Measurements from ENCODE around the gene MDP1. TPM values are rescaled to one million over a fixed set of nuclear protein-coding genes. Genes with fewer than 3 reads are reported as not detected.
A peak's percentile ranks its signal among the peaks of the same experiment; 100 is the strongest.

MDP1 gene
- total and polyA plus RNA-seq, 2 donors: 47.9 to 48.8 TPM

DNA sequence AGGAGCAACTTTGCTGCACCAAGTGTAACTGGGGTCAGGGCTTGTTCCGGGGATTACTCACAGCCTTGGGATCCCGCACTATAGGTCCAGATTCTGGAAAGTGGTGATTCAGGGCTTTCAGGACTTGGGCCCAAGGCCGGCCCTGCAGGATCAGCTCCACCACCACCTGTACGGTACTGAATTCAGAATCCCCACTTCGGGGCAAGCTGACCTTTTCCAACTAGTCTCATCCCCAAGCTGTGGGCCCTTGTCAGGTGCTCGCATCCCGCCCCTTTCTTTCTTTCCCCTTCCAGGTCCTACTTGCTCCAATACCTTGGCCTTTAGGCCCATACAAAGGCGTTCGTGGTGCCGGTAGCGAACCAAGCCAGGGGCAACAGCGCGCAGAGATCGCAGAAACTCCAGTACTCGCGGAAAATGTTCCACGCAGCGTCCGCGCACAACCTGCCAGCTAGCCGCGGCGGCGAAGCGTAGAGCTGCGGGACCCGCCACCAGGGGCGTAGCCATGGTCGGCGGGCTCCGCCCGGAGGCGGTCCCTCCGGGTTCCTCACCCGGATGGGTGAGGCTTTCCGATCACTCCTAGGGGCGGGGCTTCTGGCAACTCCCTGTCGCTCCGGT, 26.1 kb upstream of the MDP1 start:
- H3K9me3 ChIP-seq (ENCODE audit: control insufficient read depth in 2 of 2, insufficient read depth in 1 of 2, low read length in 1 of 2): no peaks in the 10 kb centered on the region
- H3K36me3 ChIP-seq (ENCODE audit: control insufficient read depth in 2 of 2, insufficient read depth in 2 of 2, low read length in 1 of 2): peaks cover 40 to 43% of the 10 kb centered on the region in 2 donors
- H3K27ac ChIP-seq (ENCODE audit: low read depth in 1 of 2, low read length in 1 of 2): peak overlapping the region; percentile 98 to 100
- peak overlapping the region; percentile 71 to 82 for H3K4me3 ChIP-seq (ENCODE audit: low read length in 2 of 2)
- 6% methylated on average over 39 of the region's 39 CpGs for WGBS
- DNase-seq (ENCODE audit: low read depth in 6 of 9, low spot score in 9 of 9): peak in 7 of 9 donors; percentile 91 to 97 (median 93)
- no peaks in the 10 kb centered on the region for H3K27me3 ChIP-seq (ENCODE audit: control insufficient read depth in 2 of 2, insufficient read depth in 1 of 2, low read length in 1 of 2)
- peaks cover 15 to 39% of the 10 kb centered on the region in 2 donors for H3K4me1 ChIP-seq (ENCODE audit: control insufficient read depth in 2 of 2, insufficient read depth in 2 of 2, low read length in 2 of 2)

DNA sequence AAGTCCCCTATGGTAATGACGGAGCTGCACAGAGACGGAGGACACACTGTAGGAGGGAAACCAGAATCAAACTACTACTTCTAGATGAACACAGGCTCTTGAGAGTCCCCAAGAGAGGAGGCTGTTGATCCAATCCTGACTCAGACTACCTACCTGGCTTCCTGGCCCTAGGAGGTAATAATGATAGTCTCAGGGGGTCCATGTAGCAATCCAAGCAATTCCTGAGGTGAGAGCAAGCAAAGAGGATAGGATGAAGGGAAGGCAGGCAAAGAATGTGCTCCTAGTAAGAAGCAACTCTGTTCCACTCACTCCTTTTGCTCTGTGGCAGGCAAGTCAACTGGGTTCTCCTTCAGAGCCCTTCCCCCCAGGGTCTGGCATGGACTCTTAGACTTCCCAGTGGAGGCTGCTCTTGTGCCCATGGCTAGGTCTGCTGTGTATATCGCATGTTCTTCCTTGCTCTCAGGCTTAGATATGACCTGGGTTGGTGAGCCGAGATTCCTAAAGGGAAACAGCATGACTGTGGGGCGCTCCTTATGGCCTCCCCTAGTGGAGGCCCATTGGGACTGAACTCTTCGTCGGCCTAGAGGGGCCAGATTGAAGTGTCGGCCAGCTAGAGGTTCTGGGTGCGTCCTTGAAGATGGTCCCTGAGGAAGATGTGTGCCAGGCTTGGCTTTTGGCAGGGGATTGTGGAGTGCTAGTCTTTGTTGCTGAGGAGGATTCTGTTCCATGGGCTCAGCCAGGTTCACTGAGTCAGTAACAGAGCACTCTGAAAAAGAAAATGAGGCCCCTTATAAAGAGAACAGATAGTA, 24.4 kb upstream of the MDP1 start:
- WGBS: 96% methylated on average over 9 of the region's 9 CpGs
- Histone ChIP-seq H3K4me1 (ENCODE audit: control insufficient read depth in 2 of 2, insufficient read depth in 2 of 2, low read length in 2 of 2) (peaks cover 15 to 35% of the 10 kb centered on the region in 2 donors), H3K4me3 (ENCODE audit: low read length in 2 of 2) (no peak overlapping the region)

DNA sequence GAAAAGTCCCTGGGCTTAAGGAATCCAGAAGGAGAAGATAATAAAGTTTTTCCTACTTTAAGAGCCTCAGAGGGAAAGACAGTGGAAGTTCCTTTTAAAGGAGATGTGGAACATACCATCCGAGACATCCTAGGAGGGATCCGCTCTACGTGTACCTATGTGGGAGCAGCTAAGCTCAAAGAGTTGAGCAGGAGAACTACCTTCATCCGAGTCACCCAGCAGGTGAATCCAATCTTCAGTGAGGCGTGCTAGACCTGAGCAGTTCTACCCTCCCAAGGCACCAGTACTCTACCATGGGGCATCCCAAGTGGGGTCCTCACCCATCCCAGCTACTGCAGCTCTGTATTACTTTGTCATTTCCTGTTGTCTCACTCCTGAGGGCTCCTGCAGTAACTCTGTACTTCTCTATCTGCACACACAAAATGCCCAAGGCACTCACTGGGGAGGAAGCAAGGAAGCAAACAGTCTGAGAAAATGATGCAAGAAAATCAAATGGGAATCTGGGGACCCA, 22.7 kb upstream of the MDP1 start:
- peaks cover 15 to 36% of the 10 kb centered on the region in 2 donors for H3K4me1 ChIP-seq (ENCODE audit: control insufficient read depth in 2 of 2, insufficient read depth in 2 of 2, low read length in 2 of 2)
- no peak overlapping the region for H3K4me3 ChIP-seq (ENCODE audit: low read length in 2 of 2)
- 97% methylated on average over 5 of the region's 5 CpGs for WGBS
- DNase-seq (ENCODE audit: low read depth in 6 of 9, low spot score in 9 of 9): no peak
- no peaks in the 10 kb centered on the region for H3K9me3 ChIP-seq (ENCODE audit: control insufficient read depth in 2 of 2, insufficient read depth in 1 of 2, low read length in 1 of 2)
- H3K27ac ChIP-seq (ENCODE audit: low read depth in 1 of 2, low read length in 1 of 2): no peak overlapping the region
- peaks cover 53 to 65% of the 10 kb centered on the region in 2 donors for H3K36me3 ChIP-seq (ENCODE audit: control insufficient read depth in 2 of 2, insufficient read depth in 2 of 2, low read length in 1 of 2)
- H3K27me3 ChIP-seq (ENCODE audit: control insufficient read depth in 2 of 2, insufficient read depth in 1 of 2, low read length in 1 of 2): no peaks in the 10 kb centered on the region

More for the DNA sequence above, 24.4 kb upstream of the MDP1 start:
- Histone ChIP-seq H3K36me3 (ENCODE audit: control insufficient read depth in 2 of 2, insufficient read depth in 2 of 2, low read length in 1 of 2) (peaks cover 53 to 59% of the 10 kb centered on the region in 2 donors), H3K9me3 (ENCODE audit: control insufficient read depth in 2 of 2, insufficient read depth in 1 of 2, low read length in 1 of 2) (no peaks in the 10 kb centered on the region), H3K27me3 (ENCODE audit: control insufficient read depth in 2 of 2, insufficient read depth in 1 of 2, low read length in 1 of 2) (no peaks in the 10 kb centered on the region), H3K27ac (ENCODE audit: low read depth in 1 of 2, low read length in 1 of 2) (no peak overlapping the region)
- no peak for DNase-seq (ENCODE audit: low read depth in 6 of 9, low spot score in 9 of 9)

DNA sequence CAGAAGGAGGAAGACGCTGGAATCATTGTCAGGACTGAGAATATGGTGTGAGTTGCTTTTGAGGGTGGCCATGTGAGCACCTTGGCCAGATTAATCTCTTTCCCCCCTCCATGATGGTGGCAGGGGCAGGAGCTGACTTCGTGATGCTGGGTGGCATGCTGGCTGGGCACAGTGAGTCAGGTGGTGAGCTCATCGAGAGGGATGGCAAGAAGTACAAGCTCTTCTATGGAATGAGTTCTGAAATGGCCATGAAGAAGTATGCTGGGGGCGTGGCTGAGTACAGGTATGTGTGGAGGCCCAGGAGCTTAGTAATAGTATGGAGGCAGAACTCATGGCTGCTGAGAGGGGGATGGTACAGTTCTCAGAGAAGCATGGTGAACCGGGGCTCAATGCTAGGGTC, 22.3 kb upstream of the MDP1 start:
- 97% methylated on average over 5 of the region's 5 CpGs for WGBS

DNA sequence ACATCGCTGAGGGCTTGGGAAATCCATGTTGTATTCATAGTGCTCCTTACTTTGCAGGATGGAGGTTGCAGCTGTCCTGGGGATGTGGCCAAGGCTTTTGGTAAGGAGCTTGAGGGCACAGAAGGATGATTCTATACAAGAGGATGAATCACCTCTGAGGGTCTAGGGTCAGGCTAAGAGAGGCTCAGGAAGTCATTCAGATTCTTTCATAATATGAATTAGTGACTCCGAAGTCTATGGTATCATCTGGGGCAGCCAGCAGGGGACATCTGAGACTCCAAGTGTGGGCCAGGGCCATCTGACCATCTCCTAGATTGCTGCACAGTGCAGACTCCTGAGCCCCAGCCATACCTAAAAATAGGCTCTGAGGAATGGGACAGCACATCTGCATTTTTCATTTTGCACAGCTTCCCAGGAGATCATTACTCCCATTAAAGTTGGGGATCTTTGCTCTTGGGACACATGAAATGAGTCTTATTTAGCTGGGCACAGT, 21.6 kb upstream of the MDP1 start:
- H3K4me1 ChIP-seq (ENCODE audit: control insufficient read depth in 2 of 2, insufficient read depth in 2 of 2, low read length in 2 of 2): peaks cover 18 to 35% of the 10 kb centered on the region in 2 donors
- H3K9me3 ChIP-seq (ENCODE audit: control insufficient read depth in 2 of 2, insufficient read depth in 1 of 2, low read length in 1 of 2): no peaks in the 10 kb centered on the region
- no peak overlapping the region for H3K4me3 ChIP-seq (ENCODE audit: low read length in 2 of 2)
- H3K27me3 ChIP-seq (ENCODE audit: control insufficient read depth in 2 of 2, insufficient read depth in 1 of 2, low read length in 1 of 2): no peaks in the 10 kb centered on the region
- H3K36me3 ChIP-seq (ENCODE audit: control insufficient read depth in 2 of 2, insufficient read depth in 2 of 2, low read length in 1 of 2): peaks cover 53 to 65% of the 10 kb centered on the region in 2 donors
- no peak overlapping the region for H3K27ac ChIP-seq (ENCODE audit: low read depth in 1 of 2, low read length in 1 of 2)
- WGBS: 97% methylated on average over 2 of the region's 2 CpGs
- DNase-seq (ENCODE audit: low read depth in 6 of 9, low spot score in 9 of 9): no peak

More for the DNA sequence above, 22.3 kb upstream of the MDP1 start:
- H3K4me3 ChIP-seq (ENCODE audit: low read length in 2 of 2): no peak overlapping the region
- peaks cover 16 to 36% of the 10 kb centered on the region in 2 donors for H3K4me1 ChIP-seq (ENCODE audit: control insufficient read depth in 2 of 2, insufficient read depth in 2 of 2, low read length in 2 of 2)
- peaks cover 53 to 65% of the 10 kb centered on the region in 2 donors for H3K36me3 ChIP-seq (ENCODE audit: control insufficient read depth in 2 of 2, insufficient read depth in 2 of 2, low read length in 1 of 2)
- H3K27ac ChIP-seq (ENCODE audit: low read depth in 1 of 2, low read length in 1 of 2): no peak overlapping the region
- no peak for DNase-seq (ENCODE audit: low read depth in 6 of 9, low spot score in 9 of 9)
- H3K27me3 ChIP-seq (ENCODE audit: control insufficient read depth in 2 of 2, insufficient read depth in 1 of 2, low read length in 1 of 2): no peaks in the 10 kb centered on the region
- H3K9me3 ChIP-seq (ENCODE audit: control insufficient read depth in 2 of 2, insufficient read depth in 1 of 2, low read length in 1 of 2): no peaks in the 10 kb centered on the region

DNA sequence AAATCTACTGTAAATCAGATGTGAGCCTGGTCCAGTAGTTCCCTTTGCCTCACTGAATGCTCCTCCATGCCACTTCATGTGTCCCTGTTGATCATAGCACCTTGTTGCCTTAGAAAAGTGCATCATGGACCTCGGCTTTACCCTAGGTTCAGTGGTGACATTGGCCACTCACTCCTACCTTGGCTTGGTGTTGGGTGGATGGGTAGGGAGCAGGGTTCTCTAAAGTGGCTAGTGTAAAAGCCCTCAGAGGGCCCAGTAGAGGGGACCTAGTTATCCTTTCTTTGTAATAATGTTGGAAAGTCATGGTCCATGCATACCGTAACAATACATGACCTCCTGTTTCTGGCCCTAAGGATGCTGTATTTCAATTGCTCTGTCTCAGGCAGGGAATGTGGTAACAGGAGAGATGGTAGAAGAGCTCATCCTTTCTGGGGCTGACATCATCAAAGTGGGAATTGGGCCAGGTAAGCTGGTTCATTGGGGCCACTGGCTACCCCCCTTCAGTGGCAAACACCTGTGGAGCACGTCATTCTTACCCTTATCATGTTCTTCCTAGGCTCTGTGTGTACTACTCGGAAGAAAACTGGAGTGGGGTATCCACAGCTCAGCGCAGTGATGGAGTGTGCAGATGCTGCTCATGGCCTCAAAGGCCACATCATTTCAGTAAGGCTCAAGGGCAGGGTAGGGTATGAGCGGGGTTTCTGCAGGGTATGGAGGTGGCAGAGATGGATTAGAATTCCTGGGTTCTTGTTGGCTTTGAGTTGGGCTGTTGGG, 21.0 kb upstream of the MDP1 start:
- H3K27me3 ChIP-seq (ENCODE audit: control insufficient read depth in 2 of 2, insufficient read depth in 1 of 2, low read length in 1 of 2): no peaks in the 10 kb centered on the region
- no peaks in the 10 kb centered on the region for H3K9me3 ChIP-seq (ENCODE audit: control insufficient read depth in 2 of 2, insufficient read depth in 1 of 2, low read length in 1 of 2)
- no peak overlapping the region for H3K4me3 ChIP-seq (ENCODE audit: low read length in 2 of 2)
- peaks cover 53 to 65% of the 10 kb centered on the region in 2 donors for H3K36me3 ChIP-seq (ENCODE audit: control insufficient read depth in 2 of 2, insufficient read depth in 2 of 2, low read length in 1 of 2)
- peaks cover 18 to 33% of the 10 kb centered on the region in 2 donors for H3K4me1 ChIP-seq (ENCODE audit: control insufficient read depth in 2 of 2, insufficient read depth in 2 of 2, low read length in 2 of 2)
- WGBS: 97% methylated on average over 6 of the region's 6 CpGs
- H3K27ac ChIP-seq (ENCODE audit: low read depth in 1 of 2, low read length in 1 of 2): no peak overlapping the region
- no peak for DNase-seq (ENCODE audit: low read depth in 6 of 9, low spot score in 9 of 9)

DNA sequence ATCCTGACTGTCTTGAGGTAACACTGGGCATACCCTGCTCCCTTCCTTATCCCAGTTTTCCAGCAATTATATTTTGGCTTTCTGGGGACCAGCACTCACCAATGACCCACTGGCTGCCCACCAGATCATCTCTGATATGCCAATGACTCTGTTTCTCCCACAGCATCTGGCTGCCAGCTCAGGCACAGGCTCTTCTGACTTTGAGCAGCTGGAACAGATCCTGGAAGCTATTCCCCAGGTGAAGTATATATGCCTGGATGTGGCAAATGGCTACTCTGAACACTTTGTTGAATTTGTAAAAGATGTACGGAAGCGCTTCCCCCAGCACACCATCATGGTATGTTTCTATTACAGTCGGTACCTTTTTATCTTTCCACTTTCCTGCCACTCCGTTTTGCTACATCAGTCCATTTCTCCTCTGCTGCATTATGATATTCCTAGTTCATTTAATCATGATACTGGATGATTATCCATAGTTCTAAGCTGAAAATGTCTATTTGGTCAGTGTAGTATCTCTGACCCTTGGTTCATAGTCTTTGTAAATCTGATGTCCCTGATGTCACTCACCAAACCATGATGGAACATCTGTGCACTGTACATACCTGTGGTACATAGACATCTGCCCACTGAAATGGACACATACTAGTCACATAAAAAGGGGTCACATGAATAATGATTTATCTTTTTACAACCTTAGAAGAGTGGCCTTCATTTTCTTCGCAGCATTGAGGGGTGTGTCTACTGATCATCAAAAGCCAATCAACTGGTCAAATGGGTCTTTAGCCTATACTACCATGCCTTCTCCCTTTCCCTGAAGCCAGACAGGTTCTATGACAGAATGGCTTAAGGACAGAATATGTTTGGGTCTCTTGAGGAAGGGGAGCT, 20.2 kb upstream of the MDP1 start:
- H3K36me3 ChIP-seq (ENCODE audit: control insufficient read depth in 2 of 2, insufficient read depth in 2 of 2, low read length in 1 of 2): peaks cover 52 to 63% of the 10 kb centered on the region in 2 donors
- no peak for DNase-seq (ENCODE audit: low read depth in 6 of 9, low spot score in 9 of 9)
- H3K9me3 ChIP-seq (ENCODE audit: control insufficient read depth in 2 of 2, insufficient read depth in 1 of 2, low read length in 1 of 2): peaks cover 0 to 4% of the 10 kb centered on the region in 2 donors
- no peaks in the 10 kb centered on the region for H3K27me3 ChIP-seq (ENCODE audit: control insufficient read depth in 2 of 2, insufficient read depth in 1 of 2, low read length in 1 of 2)
- 98% methylated on average over 5 of the region's 5 CpGs for WGBS
- H3K27ac ChIP-seq (ENCODE audit: low read depth in 1 of 2, low read length in 1 of 2): no peak overlapping the region
- H3K4me1 ChIP-seq (ENCODE audit: control insufficient read depth in 2 of 2, insufficient read depth in 2 of 2, low read length in 2 of 2): peaks cover 19 to 33% of the 10 kb centered on the region in 2 donors
- no peak overlapping the region for H3K4me3 ChIP-seq (ENCODE audit: low read length in 2 of 2)
